AG09309 (cell line): ENCODE measurements around the gene FAM131C.

Source experiments
- DNase-seq: peaks from one replicate; pipeline ENCODE4 v3.0.0-alpha.2; 2010; ENCODE audit warnings: low read depth
- H3K4me3 ChIP-seq: 2 replicates; pipeline ENCODE4 v1.5.1; 2011; ENCODE audit warnings: mild to moderate bottlenecking, low read depth, low read length, moderate library complexity; ENCODE audit not compliant: control insufficient read depth
- CTCF ChIP-seq: IDR thresholded peaks from 2 replicates; pipeline ENCODE4 v1.5.1; 2011; ENCODE audit warnings: mild to moderate bottlenecking, low read depth, low read length, inconsistent platforms; ENCODE audit not compliant: insufficient read depth, control insufficient read depth; ENCODE audit errors: missing control alignments

Gene FAM131C

GRCh38 chr1:16011936-16012589 lies 61.4 kb downstream of the FAM131C start:
- no peak for DNase-seq
- TF ChIP-seq CTCF: no peak
- no peak overlapping the region for H3K4me3 ChIP-seq

- TF ChIP-seq CTCF: no peak
- no peak for DNase-seq
- no peak overlapping the region for H3K4me3 ChIP-seq
Measured at GRCh38 chr1:16010837-16011236, 62.6 kb downstream of the FAM131C start.

GRCh38 chr1:16009678-16010077 lies 63.8 kb downstream of the FAM131C start:
- TF ChIP-seq CTCF: no peak
- no peak overlapping the region for H3K4me3 ChIP-seq
- DNase-seq: no peak

GRCh38 chr1:16009030-16009460 lies 64.4 kb downstream of the FAM131C start:
- H3K4me3 ChIP-seq: no peak overlapping the region
- TF ChIP-seq CTCF: peak; percentile 94
- no peak for DNase-seq
